Measurements from ENCODE around the gene NABP2.

NABP2 gene

GRCh38 chr12:56241424-56242303, 17.5 kb downstream of the NABP2 start:
- H3K4me3 ChIP-seq (ENCODE audit: low read length), result no peak overlapping the region
- no peak overlapping the region for H4K5ac ChIP-seq (ENCODE audit: low read length)
- H3K79me2 ChIP-seq (ENCODE audit: control insufficient read depth, insufficient read depth, low read length), result no peaks in the 10 kb centered on the region
- no peak overlapping the region for H3K4ac ChIP-seq (ENCODE audit: low read depth, low read length)
- no peak overlapping the region for H3K23ac ChIP-seq (ENCODE audit: low read length)
- H3K56ac ChIP-seq (ENCODE audit: low read length), result no peak overlapping the region
- H2BK5ac ChIP-seq (ENCODE audit: low read length), result no peak overlapping the region
- H3K4me2 ChIP-seq (ENCODE audit: low read length), result no peak overlapping the region
- H3K27me3 ChIP-seq (ENCODE audit: insufficient read depth, low read length, poor library complexity), result no peaks in the 10 kb centered on the region
- H4K8ac ChIP-seq (ENCODE audit: low read depth, low read length), result no peak overlapping the region
- no peaks in the 10 kb centered on the region for H3K79me1 ChIP-seq (ENCODE audit: low read length)
- H3K18ac ChIP-seq (ENCODE audit: low read length), result no peak overlapping the region
- no peak overlapping the region for H3K9ac ChIP-seq (ENCODE audit: low read length)
- no CpG with 5 or more reads among the region's 9 CpGs for whole genome bisulfite sequencing (ENCODE audit: extremely low coverage, insufficient coverage, low lambda C conversion rate)
- no peak for DNase-seq
- no peak overlapping the region for H3K27ac ChIP-seq (ENCODE audit: low read depth, low read length)
- no peak overlapping the region for H2BK120ac ChIP-seq (ENCODE audit: low read depth, low read length)
- H3K36me3 ChIP-seq (ENCODE audit: control insufficient read depth, insufficient read depth, low read length), result peaks cover 21% of the 10 kb centered on the region
- no peaks in the 10 kb centered on the region for H3K4me1 ChIP-seq (ENCODE audit: control insufficient read depth, low read depth, low read length)
- H2BK15ac ChIP-seq (replicated peaks; ENCODE audit: low read depth), result no peak overlapping the region
- H2AK5ac ChIP-seq (ENCODE audit: low read length), result no peak overlapping the region

DNA sequence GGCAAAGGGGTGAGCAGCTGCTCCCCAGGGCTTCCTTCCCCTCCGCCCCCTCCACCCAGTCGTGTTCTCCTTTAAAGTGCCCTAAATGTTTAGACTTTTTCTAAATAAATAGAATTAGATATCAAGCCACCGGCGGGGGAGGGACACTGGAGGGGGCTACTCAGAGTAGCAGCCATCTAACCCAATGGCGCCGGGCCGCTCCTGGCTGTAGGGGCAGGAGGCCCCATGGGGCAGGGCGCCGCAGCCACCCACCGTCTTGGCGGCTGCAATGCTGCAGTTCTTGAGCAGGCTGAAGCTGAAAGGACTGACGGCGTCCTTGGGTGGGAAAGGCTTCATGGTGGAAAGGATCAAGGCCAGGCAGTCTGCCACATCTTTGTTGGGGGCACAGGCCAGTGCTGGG, 18.8 kb downstream of the NABP2 start:
- Histone ChIP-seq H3K36me3 (ENCODE audit: control insufficient read depth, insufficient read depth, low read length) (peaks cover 25% of the 10 kb centered on the region), H3K4me1 (ENCODE audit: control insufficient read depth, low read depth, low read length) (no peaks in the 10 kb centered on the region), H2BK15ac (replicated peaks; ENCODE audit: low read depth) (no peak overlapping the region), H4K8ac (ENCODE audit: low read depth, low read length) (no peak overlapping the region), H4K5ac (ENCODE audit: low read length) (no peak overlapping the region), H3K4me2 (ENCODE audit: low read length) (no peak overlapping the region), H2BK120ac (ENCODE audit: low read depth, low read length) (no peak overlapping the region), H3K27ac (ENCODE audit: low read depth, low read length) (no peak overlapping the region), H3K18ac (ENCODE audit: low read length) (no peak overlapping the region), H3K79me2 (ENCODE audit: control insufficient read depth, insufficient read depth, low read length) (no peaks in the 10 kb centered on the region), H2AK5ac (ENCODE audit: low read length) (no peak overlapping the region), H3K4ac (ENCODE audit: low read depth, low read length) (no peak overlapping the region), H3K79me1 (ENCODE audit: low read length) (no peaks in the 10 kb centered on the region), H3K9ac (ENCODE audit: low read length) (no peak overlapping the region), H3K27me3 (ENCODE audit: insufficient read depth, low read length, poor library complexity) (no peaks in the 10 kb centered on the region), H3K56ac (ENCODE audit: low read length) (no peak overlapping the region), H3K23ac (ENCODE audit: low read length) (no peak overlapping the region), H2BK5ac (ENCODE audit: low read length) (no peak overlapping the region), H3K4me3 (ENCODE audit: low read length) (no peak overlapping the region)
- WGBS (ENCODE audit: extremely low coverage, insufficient coverage, low lambda C conversion rate), result no CpG with 5 or more reads among the region's 13 CpGs
- DNase-seq, result no peak

DNA sequence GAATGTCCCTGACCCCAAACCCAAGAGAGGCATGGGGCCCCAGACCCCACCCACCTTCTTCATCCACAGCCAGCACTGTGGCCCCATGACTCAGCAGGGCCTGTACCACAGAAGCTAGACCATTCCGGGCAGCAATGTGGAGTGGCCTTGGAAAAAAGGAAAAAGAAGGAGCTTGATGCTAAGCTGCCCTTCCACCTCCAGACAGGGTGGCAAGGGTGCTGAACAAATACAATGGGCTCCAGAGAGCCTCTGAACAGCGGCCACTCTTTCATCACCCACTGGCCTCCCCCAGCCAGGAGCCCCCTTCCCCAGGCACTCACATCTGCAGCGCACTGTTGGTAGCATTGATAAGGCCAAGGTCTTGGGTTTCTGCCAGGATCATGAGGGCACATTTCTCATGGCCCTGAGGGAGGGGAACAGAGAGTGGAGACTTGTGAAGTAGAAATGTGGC, 19.6 kb downstream of the NABP2 start:
- no peak overlapping the region for H3K18ac ChIP-seq (ENCODE audit: low read length)
- no peak for DNase-seq
- no peaks in the 10 kb centered on the region for H3K27me3 ChIP-seq (ENCODE audit: insufficient read depth, low read length, poor library complexity)
- no peak overlapping the region for H4K8ac ChIP-seq (ENCODE audit: low read depth, low read length)
- H3K79me2 ChIP-seq (ENCODE audit: control insufficient read depth, insufficient read depth, low read length), result no peaks in the 10 kb centered on the region
- no peak overlapping the region for H3K4me3 ChIP-seq (ENCODE audit: low read length)
- no peak overlapping the region for H2BK120ac ChIP-seq (ENCODE audit: low read depth, low read length)
- no peak overlapping the region for H3K9ac ChIP-seq (ENCODE audit: low read length)
- H3K27ac ChIP-seq (ENCODE audit: low read depth, low read length), result no peak overlapping the region
- no peak overlapping the region for H2BK5ac ChIP-seq (ENCODE audit: low read length)
- WGBS (ENCODE audit: extremely low coverage, insufficient coverage, low lambda C conversion rate), result no CpG with 5 or more reads among the region's 3 CpGs
- no peaks in the 10 kb centered on the region for H3K4me1 ChIP-seq (ENCODE audit: control insufficient read depth, low read depth, low read length)
- no peak overlapping the region for H3K4ac ChIP-seq (ENCODE audit: low read depth, low read length)
- H3K79me1 ChIP-seq (ENCODE audit: low read length), result no peaks in the 10 kb centered on the region
- H3K4me2 ChIP-seq (ENCODE audit: low read length), result no peak overlapping the region
- H4K5ac ChIP-seq (ENCODE audit: low read length), result no peak overlapping the region
- H2AK5ac ChIP-seq (ENCODE audit: low read length), result no peak overlapping the region
- H3K23ac ChIP-seq (ENCODE audit: low read length), result no peak overlapping the region
- H2BK15ac ChIP-seq (replicated peaks; ENCODE audit: low read depth), result no peak overlapping the region
- H3K36me3 ChIP-seq (ENCODE audit: control insufficient read depth, insufficient read depth, low read length), result peaks cover 31% of the 10 kb centered on the region
- no peak overlapping the region for H3K56ac ChIP-seq (ENCODE audit: low read length)

DNA sequence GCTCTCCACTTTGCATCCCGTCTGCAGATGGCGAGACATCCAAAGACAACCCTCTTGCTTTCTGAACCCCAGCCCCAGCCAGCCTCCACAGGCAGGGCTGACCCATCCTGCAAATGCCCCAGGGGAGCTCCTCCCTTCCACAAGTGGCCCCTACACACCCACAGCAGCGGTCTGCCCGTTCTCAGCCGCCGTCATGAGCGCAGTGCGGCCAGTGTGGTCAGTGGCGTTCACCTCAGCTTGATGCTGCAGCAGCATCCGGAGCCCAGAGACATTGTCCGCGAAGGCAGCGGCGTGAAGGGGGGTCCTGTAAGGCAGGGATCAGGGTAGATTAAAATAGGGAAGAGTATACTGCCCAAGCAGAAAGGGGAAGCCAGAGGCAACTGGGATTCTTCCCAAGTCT, 20.4 kb downstream of the NABP2 start:
- Histone ChIP-seq H2BK15ac (replicated peaks; ENCODE audit: low read depth) (no peak overlapping the region), H2BK120ac (ENCODE audit: low read depth, low read length) (no peak overlapping the region), H4K5ac (ENCODE audit: low read length) (no peak overlapping the region), H2BK5ac (ENCODE audit: low read length) (no peak overlapping the region), H3K56ac (ENCODE audit: low read length) (no peak overlapping the region), H3K79me2 (ENCODE audit: control insufficient read depth, insufficient read depth, low read length) (no peaks in the 10 kb centered on the region), H4K8ac (ENCODE audit: low read depth, low read length) (no peak overlapping the region), H3K27me3 (ENCODE audit: insufficient read depth, low read length, poor library complexity) (no peaks in the 10 kb centered on the region), H3K18ac (ENCODE audit: low read length) (no peak overlapping the region), H3K4me1 (ENCODE audit: control insufficient read depth, low read depth, low read length) (no peaks in the 10 kb centered on the region), H2AK5ac (ENCODE audit: low read length) (no peak overlapping the region), H3K36me3 (ENCODE audit: control insufficient read depth, insufficient read depth, low read length) (peaks cover 34% of the 10 kb centered on the region), H3K79me1 (ENCODE audit: low read length) (no peaks in the 10 kb centered on the region), H3K4ac (ENCODE audit: low read depth, low read length) (no peak overlapping the region), H3K4me2 (ENCODE audit: low read length) (no peak overlapping the region), H3K9ac (ENCODE audit: low read length) (no peak overlapping the region), H3K27ac (ENCODE audit: low read depth, low read length) (no peak overlapping the region), H3K23ac (ENCODE audit: low read length) (no peak overlapping the region), H3K4me3 (ENCODE audit: low read length) (no peak overlapping the region)
- no CpG with 5 or more reads among the region's 14 CpGs for WGBS (ENCODE audit: extremely low coverage, insufficient coverage, low lambda C conversion rate)
- DNase-seq, result no peak

- Histone ChIP-seq H4K8ac (ENCODE audit: low read depth, low read length) (no peak overlapping the region), H3K56ac (ENCODE audit: low read length) (no peak overlapping the region), H4K5ac (ENCODE audit: low read length) (no peak overlapping the region), H3K4me2 (ENCODE audit: low read length) (no peak overlapping the region), H3K4me1 (ENCODE audit: control insufficient read depth, low read depth, low read length) (no peaks in the 10 kb centered on the region), H2BK5ac (ENCODE audit: low read length) (no peak overlapping the region), H3K79me2 (ENCODE audit: control insufficient read depth, insufficient read depth, low read length) (no peaks in the 10 kb centered on the region), H3K18ac (ENCODE audit: low read length) (no peak overlapping the region), H3K79me1 (ENCODE audit: low read length) (peaks cover 1% of the 10 kb centered on the region), H2AK5ac (ENCODE audit: low read length) (no peak overlapping the region), H2BK120ac (ENCODE audit: low read depth, low read length) (no peak overlapping the region), H3K4me3 (ENCODE audit: low read length) (no peak overlapping the region), H3K9ac (ENCODE audit: low read length) (no peak overlapping the region), H3K27me3 (ENCODE audit: insufficient read depth, low read length, poor library complexity) (no peaks in the 10 kb centered on the region), H2BK15ac (replicated peaks; ENCODE audit: low read depth) (no peak overlapping the region), H3K36me3 (ENCODE audit: control insufficient read depth, insufficient read depth, low read length) (peaks cover 49% of the 10 kb centered on the region), H3K4ac (ENCODE audit: low read depth, low read length) (no peak overlapping the region), H3K27ac (ENCODE audit: low read depth, low read length) (no peak overlapping the region), H3K23ac (ENCODE audit: low read length) (no peak overlapping the region)
- no peak for DNase-seq
- no CpG with 5 or more reads among the region's 16 CpGs for WGBS (ENCODE audit: extremely low coverage, insufficient coverage, low lambda C conversion rate)
These were observed 23.8 kb downstream of the NABP2 start for GRCh38 chr12:56247923-56248322.

DNA sequence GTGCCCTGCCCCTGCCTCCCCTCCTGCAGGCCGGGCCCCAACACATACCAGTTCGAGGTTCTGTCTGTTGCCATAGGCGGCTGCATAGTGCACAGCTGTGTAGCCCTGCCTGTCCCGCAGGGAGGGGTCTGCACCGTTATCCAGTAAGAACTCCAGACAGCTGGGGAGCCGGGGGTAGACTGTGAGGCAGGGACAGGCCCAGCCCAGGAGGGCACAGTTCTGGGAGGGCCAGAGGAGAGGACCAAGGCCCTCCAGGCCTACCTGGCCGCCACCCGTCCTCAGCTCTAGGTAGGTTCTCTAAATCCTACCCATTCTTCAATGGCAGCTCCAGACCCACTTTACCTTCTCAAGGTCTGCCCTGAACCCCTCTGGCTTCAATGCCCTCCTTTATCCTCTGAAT, 24.6 kb downstream of the NABP2 start:
- Histone ChIP-seq H3K27me3 (ENCODE audit: insufficient read depth, low read length, poor library complexity) (no peaks in the 10 kb centered on the region), H3K4ac (ENCODE audit: low read depth, low read length) (no peak overlapping the region), H3K79me2 (ENCODE audit: control insufficient read depth, insufficient read depth, low read length) (no peaks in the 10 kb centered on the region)

More for the DNA sequence above, 24.6 kb downstream of the NABP2 start:
- Histone ChIP-seq H3K27ac (ENCODE audit: low read depth, low read length) (no peak overlapping the region), H2BK15ac (replicated peaks; ENCODE audit: low read depth) (no peak overlapping the region), H3K56ac (ENCODE audit: low read length) (no peak overlapping the region), H3K4me1 (ENCODE audit: control insufficient read depth, low read depth, low read length) (no peaks in the 10 kb centered on the region), H3K4me2 (ENCODE audit: low read length) (no peak overlapping the region), H3K4me3 (ENCODE audit: low read length) (no peak overlapping the region), H3K9ac (ENCODE audit: low read length) (no peak overlapping the region), H3K23ac (ENCODE audit: low read length) (no peak overlapping the region), H2AK5ac (ENCODE audit: low read length) (no peak overlapping the region), H3K79me1 (ENCODE audit: low read length) (peaks cover 1% of the 10 kb centered on the region), H2BK120ac (ENCODE audit: low read depth, low read length) (no peak overlapping the region), H2BK5ac (ENCODE audit: low read length) (no peak overlapping the region), H3K18ac (ENCODE audit: low read length) (no peak overlapping the region), H4K8ac (ENCODE audit: low read depth, low read length) (no peak overlapping the region), H4K5ac (ENCODE audit: low read length) (no peak overlapping the region), H3K36me3 (ENCODE audit: control insufficient read depth, insufficient read depth, low read length) (peaks cover 50% of the 10 kb centered on the region)
- DNase-seq, result no peak
- no CpG with 5 or more reads among the region's 8 CpGs for WGBS (ENCODE audit: extremely low coverage, insufficient coverage, low lambda C conversion rate)

Data from mesendoderm (in vitro differentiated cells).